HepG2 (cell line): ENCODE results near the gene ASL. TPM values are rescaled to one million over a fixed set of nuclear protein-coding genes. Genes with fewer than 3 reads are reported as not detected.

Experiments
- ATAC-seq: fragments of 200-7000 bp; cut with Tn5 transposase; 3 replicates; pipeline ENCODE4 v1.9.1; 2020; ENCODE audit warnings: mild to moderate bottlenecking, moderate library complexity
- BruUV-seq: library from RNA; stranded (reverse); fragments of 400-500 nt; replicated peaks from 2 replicates; lab custom pipeline; 2021; lab: Mats Ljungman, UMichigan
- CTCF ChIA-PET: fragments of 300-600 bp; formaldehyde crosslinking; extraction: SDS; loops from one replicate; lab custom pipeline; 2021; ENCODE audit warnings: low total read pairs, inconsistent platforms, low intra/inter-chr PET ratio; lab: Yijun Ruan, JAX
- POLR2A ChIA-PET: fragments of 350-600 bp; sonication (Branson Sonifier 250); formaldehyde crosslinking; loops from one replicate; lab custom pipeline; 2020; ENCODE audit warnings: antibody characterized with exemption, inconsistent platforms; lab: Yijun Ruan, JAX
- DNase-seq: peaks from one replicate; pipeline ENCODE4 v3.0.0-alpha.2; 2015; ENCODE audit warnings: low spot score
- FAIRE-seq: peaks from 3 replicates; lab custom pipeline; 2011; peaks lifted over from hg19 to GRCh38; lab: Jason Lieb, UNC
- H2AFZ ChIP-seq: one replicate; pipeline ENCODE4 v1.6.1; 2011; ENCODE audit warnings: low read length, inconsistent platforms
- H3K27ac ChIP-seq: fragments of 300-600 bp; 3 replicates; pipeline ENCODE4 v1.8.0; 2011; ENCODE audit warnings: mixed run types, mild to moderate bottlenecking, mixed read lengths, low read length, inconsistent platforms; ENCODE audit not compliant: insufficient read depth; ENCODE audit errors: extremely low read length
- H3K27me3 ChIP-seq, 2 experiments: fragments of 200-600 bp in 1 of 2; 2 replicates in 1 of 2; 3 replicates in 1 of 2; pipeline versions ENCODE4 v1.6.0 to v1.8.0; 2011; ENCODE audit warnings: low read length in 2 of 2, mild to moderate bottlenecking in 2 of 2, moderate library complexity in 2 of 2, inconsistent platforms in 1 of 2; ENCODE audit not compliant: insufficient read depth in 2 of 2, control insufficient read depth in 1 of 2
- H3K36me3 ChIP-seq, 2 experiments: fragments of 200-600 bp in 1 of 2; replicated peaks in 1 of 2; 2 replicates in 1 of 2; 3 replicates in 1 of 2; pipeline versions ENCODE4 v1.5.1 to v1.8.0; 2011; ENCODE audit warnings: low read length in 2 of 2, inconsistent platforms in 1 of 2; ENCODE audit not compliant: insufficient read depth in 2 of 2, control insufficient read depth in 1 of 2
- H3K4me1 ChIP-seq: 2 replicates; pipeline ENCODE4 v1.5.1; 2012; ENCODE audit warnings: low read length, inconsistent platforms; ENCODE audit not compliant: insufficient read depth
- H3K4me2 ChIP-seq: 2 replicates; pipeline ENCODE4 v1.6.0; 2011; ENCODE audit warnings: low read depth, low read length, inconsistent platforms
- H3K4me3 ChIP-seq, 3 experiments: fragments of 200-600 bp in 1 of 3; sonication (generic), shearing (Covaris generic) in 1 of 3; replicated peaks in 1 of 3; 2 replicates each; pipeline ENCODE4 v1.5.1; 2011 to 2016; ENCODE audit warnings: low read length in 3 of 3, inconsistent platforms in 2 of 3, low read depth in 2 of 3, mild to moderate bottlenecking in 2 of 3, control low read depth in 1 of 3, mixed read lengths in 1 of 3; ENCODE audit not compliant: insufficient read depth in 1 of 3
- H3K79me2 ChIP-seq: one replicate; pipeline ENCODE4 v1.6.1; 2011; ENCODE audit warnings: low read length, inconsistent platforms; ENCODE audit not compliant: insufficient read depth
- H3K9ac ChIP-seq: 2 replicates; pipeline ENCODE4 v1.6.0; 2011; ENCODE audit warnings: mild to moderate bottlenecking, low read depth, low read length, inconsistent platforms; ENCODE audit not compliant: insufficient read depth
- H3K9me3 ChIP-seq: 2 replicates; pipeline ENCODE4 v1.5.1; 2012; ENCODE audit warnings: mild to moderate bottlenecking, low read length
- H4K20me1 ChIP-seq: 2 replicates; pipeline ENCODE4 v1.6.0; 2011; ENCODE audit warnings: inconsistent platforms, mild to moderate bottlenecking, low read length, moderate library complexity; ENCODE audit not compliant: insufficient read depth
- ARNT ChIP-seq: fragments of 450-650 bp; IDR thresholded peaks from 2 replicates; pipeline ENCODE4 v1.6.1; 2017
- PHF8 ChIP-seq: sonication (generic); formaldehyde crosslinking; IDR thresholded peaks from 2 replicates; pipeline ENCODE4 v1.5.0; 2020; ENCODE audit warnings: missing genetic modification reagents
- SNAI1 ChIP-seq: sonication (generic); formaldehyde crosslinking; IDR thresholded peaks from 2 replicates; pipeline ENCODE4 v1.5.0; 2020; ENCODE audit warnings: mild to moderate bottlenecking, missing genetic modification reagents, borderline replicate concordance
- TARDBP ChIP-seq: sonication (generic); formaldehyde crosslinking; IDR thresholded peaks from 2 replicates; pipeline ENCODE4 v1.8.0; 2022; ENCODE audit warnings: mild to moderate bottlenecking, missing genetic modification reagents
- THAP9 ChIP-seq: sonication (generic); formaldehyde crosslinking; IDR thresholded peaks from 2 replicates; pipeline ENCODE4; 2020; ENCODE audit warnings: missing genetic modification reagents, mild to moderate bottlenecking, borderline replicate concordance
- TMF1 ChIP-seq: sonication (generic); formaldehyde crosslinking; IDR thresholded peaks from 2 replicates; pipeline ENCODE4 v1.8.1; 2022; ENCODE audit warnings: low read depth, missing genetic modification reagents
- ZBTB3 ChIP-seq: sonication (generic); formaldehyde crosslinking; IDR thresholded peaks from 2 replicates; pipeline ENCODE4 v1.4.0; 2020; ENCODE audit warnings: low read depth, mild to moderate bottlenecking, moderate library complexity, missing genetic modification reagents, borderline replicate concordance
- ZBTB46 ChIP-seq: sonication (generic); formaldehyde crosslinking; IDR thresholded peaks from 2 replicates; pipeline ENCODE4 v1.4.0; 2020; ENCODE audit warnings: mild to moderate bottlenecking, missing genetic modification reagents, borderline replicate concordance
- ZNF605 ChIP-seq: sonication (generic); formaldehyde crosslinking; IDR thresholded peaks from 2 replicates; pipeline ENCODE4 v1.8.0; 2022; ENCODE audit warnings: mild to moderate bottlenecking, missing genetic modification reagents
- WGBS: methylation state at CpG from one replicate; pipeline ENCODE4 v1.1.6; 2017; ENCODE audit warnings: low lambda C conversion rate; 5-methylcytosine and 5-hydroxymethylcytosine counted together
- in situ Hi-C: cut with HindIII; loops from 2 replicates; pipeline ENCODE4 v1.10.0; 2017; ENCODE audit warnings: low pct_unique_long_range_greater_than_20kb; ENCODE audit not compliant: extremely low pct_ligation_motif_present
- intact Hi-C: fragments of 100-400 bp; cut with micrococcal nuclease; formaldehyde crosslinking; loops from one replicate; pipeline ENCODE4 v1.10.0; 2022; ENCODE audit not compliant: unreplicated experiment
- polyA plus RNA-seq, 8 experiments: library from polyadenylated mRNA; depleted of rRNA in 3 of 8; stranded (reverse) in 7 of 8; unstranded in 1 of 8; fragments of >200 nt; fragmentation: Illumina TruSeq in 4 of 8; extraction: Trizol in 4 of 8; gene quantifications; 2 replicates each; pipeline versions ENCODE4 v1.2.1 to v1.2.3, GENCODE V29; 2011 to 2016; ENCODE audit warnings: low read depth in 4 of 8, missing spikeins in 1 of 8, mixed read lengths in 1 of 8; ENCODE audit not compliant: insufficient read depth in 1 of 8
- total RNA-seq, 5 experiments: library from RNA; depleted of rRNA; stranded (reverse); fragments of >200 nt; fragmentation: Illumina TruSeq; extraction: Trizol; gene quantifications; 2 replicates each; pipeline ENCODE4 v1.2.3, GENCODE V29; 2016; ENCODE audit warnings: low read depth in 1 of 5

ASL gene
- total and polyA plus RNA-seq, 2 of the 13 experiments (the other 11 are each of a cell fraction or from before 2014, with no cell fraction given): 71.4 to 96.5 TPM

GRCh38 chr7:66105263-66105748 is 29.7 kb downstream of the ASL start:
- no TSS peak for BruUV-seq
- in situ Hi-C loops: no loop called here
- DNase-seq (no peak), FAIRE-seq (no peak)
- no peaks in the 10 kb centered on the region for H3K9me3 ChIP-seq
- H3K4me1 ChIP-seq: peaks cover 19% of the 10 kb centered on the region
- no peak overlapping the region for H3K9ac ChIP-seq
- H3K4me2 ChIP-seq: no peak overlapping the region
- H3K27me3 ChIP-seq: no peaks in the 10 kb centered on the region
- no peaks in the 10 kb centered on the region for H3K79me2 ChIP-seq
- H2AFZ ChIP-seq: no peak overlapping the region
- H3K36me3 ChIP-seq: no peaks in the 10 kb centered on the region
- TF ChIP-seq ARNT (no peak), THAP9 (CRISPR knock-in tag) (no peak), TMF1 (CRISPR knock-in tag) (no peak), ZNF605 (CRISPR knock-in tag) (no peak), SNAI1 (CRISPR knock-in tag) (no peak), ZBTB46 (CRISPR knock-in tag) (no peak), TARDBP (CRISPR knock-in tag) (no peak), ZBTB3 (CRISPR knock-in tag) (no peak), PHF8 (CRISPR knock-in tag) (no peak)
- TF ChIP-seq, all 625 proteins: peak for 0
- intact Hi-C loops: no loop called here
- no peak for ATAC-seq
- POLR2A ChIA-PET: no interaction called here
- no peaks in the 10 kb centered on the region for H4K20me1 ChIP-seq
- 86% methylated on average over 5 of the region's 5 CpGs for WGBS
- no peak overlapping the region for H3K4me3 ChIP-seq
- CTCF ChIA-PET: no interaction called here
- H3K27ac ChIP-seq: no peak overlapping the region
